ENCODE measurements around the gene C16orf54. TPM values are rescaled to one million over a fixed set of nuclear protein-coding genes. Genes with fewer than 3 reads are reported as not detected.
"Not testable (repeated sequence)": the region's sequence is repeated elsewhere in the genome, so short reads cannot be mapped to it uniquely, and the experiment has no call there.

C16orf54 gene
- total RNA-seq, 1 experiment from 2014 or later: not detected

DNA sequence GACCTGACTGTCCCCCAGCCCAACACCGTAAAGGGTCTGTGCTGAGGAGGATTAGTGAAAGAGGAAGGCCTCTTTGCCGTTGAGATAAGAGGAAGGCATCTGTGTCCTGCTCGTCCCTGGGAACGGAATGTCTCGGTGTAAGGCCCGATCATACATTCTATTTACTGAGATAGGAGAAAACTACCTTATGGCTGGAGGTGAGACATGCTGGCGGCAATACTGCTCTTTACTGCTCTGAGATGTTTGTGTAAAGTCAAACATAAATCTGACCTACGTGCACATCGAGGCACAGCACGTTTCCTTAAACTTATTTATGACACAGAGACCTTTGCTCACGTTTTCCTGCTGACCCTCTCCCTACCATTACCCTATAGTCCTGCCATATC lies 5.2 kb downstream of the C16orf54 start:
- not testable (repeated sequence) for H3K9me3 ChIP-seq (replicated peaks); H3K4me3 ChIP-seq; H3K36me3 ChIP-seq; H3K4me1 ChIP-seq (replicated peaks); DNase-seq (ENCODE audit: low read depth in 1 of 2, low spot score in 2 of 2); H3K27ac ChIP-seq; H3K27me3 ChIP-seq (replicated peaks)

DNA sequence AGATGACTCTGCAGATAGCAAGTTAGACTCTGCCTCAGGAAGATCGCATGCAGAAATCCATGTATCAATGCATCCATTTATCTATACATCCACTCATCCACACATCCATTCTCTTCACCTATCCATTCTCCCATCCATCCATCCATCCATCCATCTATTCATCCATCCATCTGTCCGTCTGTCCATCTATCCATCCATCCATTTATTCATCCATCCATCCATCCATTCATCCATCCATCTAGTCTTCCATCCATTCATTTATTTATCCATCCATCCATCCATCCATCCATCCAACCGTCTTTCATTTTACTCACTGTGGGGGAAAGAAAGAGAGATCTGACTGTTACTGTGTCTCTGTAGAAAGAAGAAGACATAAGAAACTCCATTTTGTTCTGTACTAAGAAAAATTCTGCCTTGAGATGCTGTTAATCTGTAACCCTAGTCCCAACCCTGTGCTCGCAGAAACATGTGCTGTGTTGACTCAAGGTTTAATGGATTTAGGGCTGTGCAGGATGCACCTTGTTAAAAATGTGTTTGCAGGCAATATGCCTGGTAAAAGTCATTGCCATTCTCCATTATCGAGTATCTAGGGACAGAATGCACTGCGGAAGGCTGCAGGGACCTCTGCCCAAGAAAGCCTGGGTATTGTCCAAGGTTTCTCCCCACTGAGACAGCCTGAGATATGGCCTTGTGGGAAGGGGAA lies 5.7 kb downstream of the C16orf54 start:
- not testable (repeated sequence) for H3K4me1 ChIP-seq (replicated peaks); DNase-seq (ENCODE audit: low read depth in 1 of 2, low spot score in 2 of 2); H3K4me3 ChIP-seq; H3K27ac ChIP-seq; H3K27me3 ChIP-seq (replicated peaks); H3K9me3 ChIP-seq (replicated peaks); H3K36me3 ChIP-seq

DNA sequence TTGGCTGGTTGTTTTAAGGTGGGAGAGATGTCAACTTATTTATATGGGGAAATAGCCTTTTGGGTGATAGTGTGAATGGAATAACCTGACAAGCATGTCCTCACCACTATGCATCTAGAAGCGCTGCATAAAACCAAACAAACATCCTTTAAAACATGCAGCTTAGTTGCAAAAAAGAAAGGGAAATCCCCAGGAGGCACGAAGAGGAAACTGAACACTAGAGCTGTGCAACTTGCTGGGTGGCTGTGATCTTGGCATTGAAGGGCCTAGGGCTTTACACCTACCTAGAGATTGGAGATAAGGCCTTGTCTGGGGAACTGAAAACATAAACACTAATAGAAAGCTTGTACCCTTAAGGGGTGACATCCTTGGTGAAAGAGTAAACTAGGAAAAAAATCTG lies 7.3 kb downstream of the C16orf54 start:
- Histone ChIP-seq H3K9me3 (replicated peaks) (no peaks in the 10 kb centered on the region), H3K4me1 (replicated peaks) (no peaks in the 10 kb centered on the region), H3K27me3 (replicated peaks) (no peaks in the 10 kb centered on the region), H3K36me3 (no peaks in the 10 kb centered on the region), H3K4me3 (no peak overlapping the region), H3K27ac (no peak overlapping the region)
- no peak for DNase-seq (ENCODE audit: low read depth in 1 of 2, low spot score in 2 of 2)

DNA sequence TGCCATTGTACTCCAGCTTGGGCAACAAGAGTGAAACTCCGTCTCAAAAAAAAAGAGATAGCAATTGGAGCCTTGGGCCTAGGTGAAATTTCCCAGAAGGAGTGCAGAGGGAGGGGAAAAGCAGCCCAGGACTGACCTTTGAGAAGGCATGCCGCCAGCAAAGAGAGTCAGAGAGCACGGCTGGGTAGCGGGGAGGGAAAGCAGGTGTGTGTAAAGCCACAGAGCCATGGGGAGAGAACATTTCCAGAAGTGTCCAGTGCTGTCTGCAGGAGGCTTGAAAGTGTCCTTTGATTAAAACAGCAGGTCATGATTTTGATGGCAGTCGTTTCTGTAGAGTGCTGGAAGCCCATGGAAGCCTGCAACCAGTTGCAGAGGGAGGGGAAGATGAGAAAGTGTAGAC lies 8.1 kb downstream of the C16orf54 start:
- Histone ChIP-seq H3K36me3 (no peaks in the 10 kb centered on the region), H3K4me3 (no peak overlapping the region), H3K9me3 (replicated peaks) (no peaks in the 10 kb centered on the region), H3K27ac (no peak overlapping the region), H3K4me1 (replicated peaks) (no peaks in the 10 kb centered on the region), H3K27me3 (replicated peaks) (no peaks in the 10 kb centered on the region)
- DNase-seq (ENCODE audit: low read depth in 1 of 2, low spot score in 2 of 2): no peak

DNA sequence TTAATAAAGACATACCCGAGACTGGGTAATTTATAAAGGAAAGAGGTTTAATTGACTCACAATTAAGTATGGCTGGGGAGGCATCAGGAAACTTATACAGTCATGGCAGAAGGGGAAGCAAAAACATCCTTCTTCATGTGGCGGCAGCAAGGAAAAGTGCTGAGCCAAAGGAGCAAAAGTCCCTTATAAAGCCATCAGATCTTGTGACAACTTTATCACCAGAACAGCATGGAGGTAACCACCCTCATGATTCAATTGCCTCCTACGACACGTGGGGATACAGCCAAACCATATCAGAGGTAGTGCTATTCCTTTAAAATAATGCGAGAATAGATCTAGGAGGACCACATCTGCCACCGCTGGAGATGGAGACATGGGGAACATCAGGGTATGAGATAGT lies 9.0 kb downstream of the C16orf54 start:
- H3K4me3 ChIP-seq: no peak overlapping the region
- H3K9me3 ChIP-seq (replicated peaks): no peaks in the 10 kb centered on the region

DNA sequence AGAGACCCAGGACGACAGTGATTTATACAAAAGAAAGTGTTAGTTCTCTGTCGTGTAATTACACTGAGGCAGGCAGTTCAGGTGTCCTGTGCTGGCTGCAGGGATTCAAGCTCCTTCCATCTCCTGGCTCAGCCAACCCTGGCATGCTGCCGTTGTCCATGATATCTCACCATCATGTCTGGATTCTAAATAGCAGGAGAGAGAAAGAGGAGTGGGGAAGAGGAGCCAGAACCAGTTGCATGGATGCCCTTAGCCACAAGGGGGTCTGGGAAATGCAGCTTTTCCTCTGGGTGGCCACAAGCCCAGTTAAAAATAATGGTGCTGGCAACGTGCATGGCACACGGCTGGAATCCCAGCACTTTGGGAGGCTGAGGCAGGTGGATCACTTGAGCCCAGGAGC lies 9.7 kb downstream of the C16orf54 start:
- H3K36me3 ChIP-seq: no peaks in the 10 kb centered on the region
- H3K4me3 ChIP-seq: no peak overlapping the region
- no peaks in the 10 kb centered on the region for H3K9me3 ChIP-seq (replicated peaks)
- DNase-seq (ENCODE audit: low read depth in 1 of 2, low spot score in 2 of 2): peak in 1 of 2 experiments; percentile 4
- no peak overlapping the region for H3K27ac ChIP-seq
- no peaks in the 10 kb centered on the region for H3K4me1 ChIP-seq (replicated peaks)
- no peaks in the 10 kb centered on the region for H3K27me3 ChIP-seq (replicated peaks)

More for the DNA sequence above, 9.0 kb downstream of the C16orf54 start:
- DNase-seq (ENCODE audit: low read depth in 1 of 2, low spot score in 2 of 2): no peak
- no peaks in the 10 kb centered on the region for H3K27me3 ChIP-seq (replicated peaks)
- H3K4me1 ChIP-seq (replicated peaks): no peaks in the 10 kb centered on the region
- no peaks in the 10 kb centered on the region for H3K36me3 ChIP-seq
- no peak overlapping the region for H3K27ac ChIP-seq

DNA sequence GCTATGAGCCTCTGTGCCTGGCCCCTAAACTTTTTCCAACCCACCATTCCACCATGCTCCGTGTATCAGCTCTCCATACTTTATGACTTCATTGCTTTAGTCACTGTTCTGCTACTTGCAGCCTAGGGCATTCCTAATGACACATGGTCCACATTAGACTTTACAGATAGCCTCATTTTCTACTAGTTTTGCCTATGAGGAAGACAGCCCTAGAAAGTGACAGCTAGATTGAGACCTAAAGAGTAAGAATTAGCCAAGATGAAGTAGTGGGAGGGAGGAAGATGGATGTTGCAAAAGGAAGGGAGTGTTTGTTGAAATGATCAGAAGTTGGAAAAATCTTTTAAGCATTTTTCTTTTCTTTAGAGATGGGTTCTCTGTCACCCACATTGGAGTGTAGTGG lies 11.0 kb downstream of the C16orf54 start:
- no peak for DNase-seq (ENCODE audit: low read depth in 1 of 2, low spot score in 2 of 2)
- H3K9me3 ChIP-seq (replicated peaks): no peaks in the 10 kb centered on the region

DNA sequence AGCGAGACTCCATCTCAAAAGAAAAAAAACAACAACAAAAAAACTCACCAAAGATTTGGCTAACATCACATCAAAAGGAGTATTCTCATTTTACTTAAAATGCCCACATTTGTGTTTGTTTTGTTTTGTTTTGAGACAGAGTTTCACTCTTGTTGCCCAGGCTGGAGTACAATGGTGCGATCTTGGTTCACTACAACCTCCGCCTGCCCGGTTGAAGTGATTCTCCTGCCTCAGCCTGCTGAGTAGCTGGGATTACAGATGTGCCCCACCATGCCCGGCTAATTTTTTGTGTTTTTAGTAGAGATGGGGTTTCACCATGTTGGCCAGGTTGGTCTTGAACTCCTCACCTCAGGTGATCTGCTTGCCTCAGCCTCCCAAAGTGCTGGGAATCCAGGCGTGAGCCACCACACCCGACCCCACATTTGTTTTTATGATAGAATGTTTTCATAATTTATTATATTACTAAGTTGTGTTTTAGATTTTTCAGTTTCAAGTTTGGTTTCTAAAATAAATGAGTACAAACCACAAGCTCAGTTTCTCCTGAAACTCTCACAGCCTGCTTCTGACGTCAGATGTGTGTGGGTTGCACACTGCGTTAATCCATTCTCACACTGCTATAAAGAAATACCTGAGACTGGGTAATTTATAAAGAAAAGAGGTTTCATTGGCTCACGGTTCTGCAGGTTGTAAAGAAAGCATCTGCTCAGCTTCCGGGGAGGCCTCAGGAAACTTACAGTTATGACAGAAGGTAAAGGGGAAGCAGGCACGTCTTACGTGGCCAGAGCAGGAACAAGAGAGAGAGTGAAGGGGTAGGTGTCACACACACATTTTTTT lies 13.8 kb downstream of the C16orf54 start:
- not testable (repeated sequence) for H3K36me3 ChIP-seq; H3K4me1 ChIP-seq (replicated peaks); DNase-seq (ENCODE audit: low read depth in 1 of 2, low spot score in 2 of 2); H3K4me3 ChIP-seq; H3K27ac ChIP-seq; H3K9me3 ChIP-seq (replicated peaks); H3K27me3 ChIP-seq (replicated peaks)

More for the DNA sequence above, 11.0 kb downstream of the C16orf54 start:
- Histone ChIP-seq H3K4me3 (no peak overlapping the region), H3K4me1 (replicated peaks) (no peaks in the 10 kb centered on the region), H3K27ac (no peak overlapping the region), H3K27me3 (replicated peaks) (no peaks in the 10 kb centered on the region), H3K36me3 (no peaks in the 10 kb centered on the region)

DNA sequence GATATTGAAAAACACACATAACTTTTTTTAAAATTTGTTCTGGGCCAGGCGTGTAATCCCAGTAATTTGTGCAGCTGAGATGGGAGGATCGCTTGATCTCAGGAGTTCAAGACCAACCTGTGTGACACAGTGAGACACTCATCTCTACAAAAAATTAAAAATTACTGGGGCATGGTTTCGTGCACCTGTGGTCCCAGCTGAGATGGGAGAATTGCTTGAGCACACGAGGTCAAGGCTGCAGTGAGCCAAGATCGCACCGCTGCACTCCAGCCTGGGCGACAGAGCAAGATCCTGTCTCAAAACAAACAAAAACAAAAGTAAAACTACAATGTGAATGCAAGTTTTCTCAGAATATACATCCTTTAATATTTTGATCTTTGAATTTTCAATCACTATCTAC lies 15.1 kb downstream of the C16orf54 start:
- no peaks in the 10 kb centered on the region for H3K9me3 ChIP-seq (replicated peaks)
- DNase-seq (ENCODE audit: low read depth in 1 of 2, low spot score in 2 of 2): no peak
- H3K4me1 ChIP-seq (replicated peaks): no peaks in the 10 kb centered on the region
- H3K27me3 ChIP-seq (replicated peaks): no peaks in the 10 kb centered on the region
- no peak overlapping the region for H3K4me3 ChIP-seq
- no peaks in the 10 kb centered on the region for H3K36me3 ChIP-seq
- no peak overlapping the region for H3K27ac ChIP-seq

DNA sequence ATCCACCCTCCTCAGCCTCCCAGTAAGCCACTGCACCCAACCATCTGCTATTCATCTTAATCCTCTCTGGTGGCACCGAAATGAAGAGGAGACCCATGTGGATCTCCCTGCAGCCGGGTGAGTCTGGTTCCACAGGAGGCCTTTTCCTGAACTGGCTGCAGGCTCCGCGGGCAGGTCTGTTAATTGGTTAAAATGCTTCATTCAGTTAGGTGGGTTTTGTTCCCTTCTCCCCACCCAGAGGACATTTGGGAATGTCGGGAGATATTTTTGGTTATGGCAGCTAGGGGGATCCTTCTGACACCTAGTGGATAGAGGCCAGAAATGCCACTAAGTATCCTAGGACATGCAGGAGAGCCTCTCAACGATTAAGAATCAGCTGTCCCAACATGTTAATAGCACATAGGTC lies 16.7 kb downstream of the C16orf54 start:
- peak in 1 of 2 experiments; percentile 30 for DNase-seq (ENCODE audit: low read depth in 1 of 2, low spot score in 2 of 2)

DNA sequence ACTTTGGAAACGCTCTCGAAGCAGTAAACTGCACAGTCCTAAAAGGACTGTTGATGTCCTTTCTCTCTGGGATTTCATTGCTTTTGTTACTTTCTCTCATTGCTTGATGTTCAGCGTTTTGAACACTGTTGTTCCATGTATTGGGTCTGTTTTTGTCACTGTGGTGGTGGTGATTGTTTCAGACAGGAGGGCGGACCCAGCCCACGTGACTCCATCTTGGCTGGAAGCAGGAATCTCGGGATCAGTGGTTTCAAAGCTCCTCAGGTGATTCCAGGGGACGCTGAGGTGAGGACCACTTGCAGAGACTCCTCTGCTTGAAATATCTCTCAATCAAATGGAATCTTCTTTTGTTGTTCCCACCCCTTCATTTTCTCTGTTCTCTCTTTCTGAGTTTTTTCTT lies 18.3 kb downstream of the C16orf54 start:
- Histone ChIP-seq H3K9me3 (replicated peaks) (no peaks in the 10 kb centered on the region), H3K27ac (no peak overlapping the region), H3K4me3 (no peak overlapping the region), H3K27me3 (replicated peaks) (no peaks in the 10 kb centered on the region), H3K4me1 (replicated peaks) (no peaks in the 10 kb centered on the region), H3K36me3 (no peaks in the 10 kb centered on the region)
- no peak for DNase-seq (ENCODE audit: low read depth in 1 of 2, low spot score in 2 of 2)

More for the DNA sequence above, 16.7 kb downstream of the C16orf54 start:
- Histone ChIP-seq H3K27ac (no peak overlapping the region), H3K27me3 (replicated peaks) (no peaks in the 10 kb centered on the region), H3K9me3 (replicated peaks) (no peaks in the 10 kb centered on the region), H3K4me1 (replicated peaks) (no peaks in the 10 kb centered on the region), H3K4me3 (no peak overlapping the region), H3K36me3 (no peaks in the 10 kb centered on the region)

DNA sequence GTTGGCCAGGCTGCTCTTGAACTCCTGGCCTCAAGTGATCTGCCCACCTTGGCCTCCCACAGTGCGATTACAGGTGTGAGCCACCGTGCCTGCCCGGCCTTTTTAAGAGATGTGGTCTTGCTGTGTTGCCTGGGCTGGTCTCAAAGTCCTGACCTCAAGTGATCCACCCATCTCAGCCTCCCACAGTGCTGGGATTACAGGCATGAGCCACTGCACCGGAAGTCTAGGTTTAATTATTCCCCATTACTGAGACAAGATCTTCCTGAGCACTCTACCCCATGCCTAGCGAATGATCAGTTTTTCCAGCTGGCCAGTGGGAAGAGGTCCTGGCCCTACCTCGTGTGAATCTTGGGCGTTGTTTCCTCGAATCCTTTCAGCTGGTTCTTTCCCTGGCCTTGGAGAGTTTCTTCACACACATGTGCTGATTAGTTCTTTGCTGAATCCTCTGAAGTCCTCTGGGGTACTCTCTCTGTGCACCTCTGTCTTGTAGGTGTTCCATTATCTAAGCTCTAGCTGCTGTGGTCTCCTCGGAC lies 18.9 kb downstream of the C16orf54 start:
- no peak overlapping the region for H3K27ac ChIP-seq
- H3K4me1 ChIP-seq (replicated peaks): no peaks in the 10 kb centered on the region
- no peaks in the 10 kb centered on the region for H3K36me3 ChIP-seq
- no peaks in the 10 kb centered on the region for H3K9me3 ChIP-seq (replicated peaks)
- no peaks in the 10 kb centered on the region for H3K27me3 ChIP-seq (replicated peaks)
- no peak for DNase-seq (ENCODE audit: low read depth in 1 of 2, low spot score in 2 of 2)
- no peak overlapping the region for H3K4me3 ChIP-seq

DNA sequence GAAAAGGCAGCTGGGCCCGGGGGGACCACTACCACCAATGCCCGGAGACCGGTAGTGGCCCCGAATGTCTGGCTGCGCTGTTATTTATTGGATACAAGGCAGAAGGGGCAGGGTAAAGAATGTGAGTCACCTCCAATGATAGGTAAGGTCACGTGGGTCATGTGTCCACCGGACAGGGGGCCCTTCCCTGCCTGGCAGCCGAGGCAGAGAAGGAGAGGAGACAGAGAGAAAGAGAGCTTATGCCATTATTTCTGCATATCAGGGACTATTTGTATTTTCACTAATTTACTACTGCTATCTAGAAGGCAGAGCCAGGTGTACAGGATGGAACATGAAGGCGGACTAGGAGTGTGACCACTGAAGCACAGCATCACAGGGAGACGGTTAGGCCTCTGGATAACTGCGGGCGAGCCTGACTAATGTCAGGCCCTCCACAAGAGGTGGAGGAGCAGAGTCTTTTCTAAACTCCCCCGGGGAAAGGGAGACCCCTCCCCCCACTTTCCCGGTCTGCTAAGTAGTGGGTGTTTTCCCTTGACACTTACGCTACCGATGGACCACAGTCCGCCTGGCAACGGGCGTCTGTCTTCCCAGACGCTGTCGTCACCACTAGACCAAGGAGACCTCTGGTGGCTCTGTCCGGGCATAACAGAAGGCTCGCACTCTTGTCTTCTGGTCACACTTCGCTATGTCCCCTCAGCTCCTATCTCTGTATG lies 24.5 kb downstream of the C16orf54 start:
- H3K4me3 ChIP-seq; H3K36me3 ChIP-seq; H3K27me3 ChIP-seq (replicated peaks); H3K4me1 ChIP-seq (replicated peaks); H3K27ac ChIP-seq; H3K9me3 ChIP-seq (replicated peaks): not testable (repeated sequence)
- peak; percentile 39 to 64 for DNase-seq (ENCODE audit: low read depth in 1 of 2, low spot score in 2 of 2)

DNA sequence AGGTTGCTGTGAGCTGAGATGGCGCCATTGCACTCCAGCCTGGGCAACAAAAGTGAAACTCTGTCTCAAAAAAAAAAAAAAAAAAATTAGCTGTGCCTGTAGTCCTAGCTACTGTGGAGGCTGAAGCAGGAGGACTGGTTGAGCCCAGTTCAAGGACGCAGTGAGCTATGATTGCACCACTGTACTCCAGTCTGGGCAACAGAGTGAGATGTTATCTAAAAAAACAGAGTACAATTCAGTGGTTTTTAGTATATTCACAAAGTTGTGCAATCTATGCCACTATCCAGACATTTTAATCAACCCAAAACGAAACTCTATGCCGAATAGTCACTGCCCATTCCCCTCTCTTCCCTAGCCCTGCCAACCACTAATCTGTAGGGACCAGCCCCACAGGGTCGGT lies 25.1 kb downstream of the C16orf54 start:
- Histone ChIP-seq H3K4me1 (replicated peaks) (no peaks in the 10 kb centered on the region), H3K9me3 (replicated peaks) (no peaks in the 10 kb centered on the region), H3K36me3 (no peaks in the 10 kb centered on the region), H3K4me3 (no peak overlapping the region), H3K27me3 (replicated peaks) (no peaks in the 10 kb centered on the region), H3K27ac (no peak overlapping the region)
- no peak for DNase-seq (ENCODE audit: low read depth in 1 of 2, low spot score in 2 of 2)

Measured in SJSA1 (cell line).